B cell (primary cell): ENCODE results near the gene PABPC3. TPM values are rescaled to one million over a fixed set of nuclear protein-coding genes. Genes with fewer than 3 reads are reported as not detected.

Experiments
- ATAC-seq: fragments of 200-7000 bp; cut with Tn5 transposase; one replicate; pipeline ENCODE4 v1.10.0; 2021; ENCODE audit warnings: low read depth, mild to moderate bottlenecking, moderate number of reproducible peaks, moderate library complexity
- CTCF ChIA-PET: fragments of 350-600 bp; sonication (Branson Sonifier 250); formaldehyde crosslinking; loops from one replicate; lab custom pipeline; 2021; ENCODE audit warnings: antibody characterized with exemption, inconsistent platforms; lab: Charles Lee
- POLR2A ChIA-PET: fragments of 350-600 bp; sonication (Branson Sonifier 250); formaldehyde crosslinking; loops from one replicate; lab custom pipeline; 2021; ENCODE audit warnings: antibody characterized with exemption; lab: Charles Lee
- DNase-seq: peaks from one replicate; pipeline ENCODE4 v3.0.0; 2013
- H2AFZ ChIP-seq: 2 replicates; pipeline ENCODE4 v1.6.1; 2012; ENCODE audit warnings: mild to moderate bottlenecking, low read depth, low read length; ENCODE audit not compliant: insufficient read depth, poor library complexity, severe bottlenecking
- H3K27ac ChIP-seq, 2 donors: 1 replicate in 1 of 2; 2 replicates in 1 of 2; pipeline ENCODE4 v1.5.1; 2012 to 2013; ENCODE audit warnings: low read length in 2 of 2, mild to moderate bottlenecking in 2 of 2, moderate library complexity in 1 of 2
- H3K27me3 ChIP-seq, 4 experiments: fragments of 200-600 bp in 1 of 4; sonication (generic) in 1 of 4; replicated peaks in 1 of 4; 1 replicate in 2 of 4; 2 replicates in 2 of 4; pipeline versions ENCODE4 v1.6.1 to v1.7.0; 2013 to 2016; ENCODE audit warnings: low read length in 3 of 4, mild to moderate bottlenecking in 2 of 4, mixed read lengths in 1 of 4, moderate library complexity in 1 of 4; ENCODE audit not compliant: insufficient read depth in 4 of 4, control insufficient read depth in 3 of 4; ENCODE audit errors: control extremely low read depth in 1 of 4
- H3K36me3 ChIP-seq, 2 experiments: replicated peaks in 1 of 2; 1 replicate in 1 of 2; 2 replicates in 1 of 2; pipeline versions ENCODE4 v1.6.1 to v1.7.1; 2013; ENCODE audit warnings: low read length in 1 of 2; ENCODE audit not compliant: insufficient read depth in 2 of 2, control insufficient read depth in 1 of 2; ENCODE audit errors: control extremely low read depth in 1 of 2, extremely low read depth in 1 of 2
- H3K4me1 ChIP-seq, 2 donors: fragments of 200-600 bp in 1 of 2; sonication (generic) in 1 of 2; 1 replicate in 1 of 2; 2 replicates in 1 of 2; pipeline versions ENCODE4 v1.5.1 to v1.6.1; 2013 to 2017; ENCODE audit warnings: low read length in 2 of 2; ENCODE audit not compliant: control insufficient read depth in 2 of 2, insufficient read depth in 2 of 2
- H3K4me2 ChIP-seq: replicated peaks from 2 replicates; pipeline ENCODE3; 2012; ENCODE audit warnings: mild to moderate bottlenecking, low read depth, low read length; ENCODE audit not compliant: poor library complexity, severe bottlenecking
- H3K4me3 ChIP-seq, 5 experiments: fragments of 200-600 bp in 1 of 5; sonication (generic) in 1 of 5; 1 replicate in 3 of 5; 2 replicates in 2 of 5; pipeline versions ENCODE4 v1.5.1 to v1.7.0; 2011 to 2016; ENCODE audit warnings: low read length in 4 of 5, mild to moderate bottlenecking in 4 of 5, low read depth in 2 of 5, control low read depth in 1 of 5, moderate library complexity in 1 of 5; ENCODE audit not compliant: insufficient read depth in 1 of 5; ENCODE audit errors: control extremely low read depth in 1 of 5, extremely low read depth in 1 of 5
- H3K79me2 ChIP-seq: fragments of 200-600 bp; sonication (generic); one replicate; pipeline ENCODE4 v1.6.0; 2016; ENCODE audit warnings: low read length; ENCODE audit not compliant: control insufficient read depth, insufficient read depth
- H3K9ac ChIP-seq: fragments of 200-600 bp; sonication (generic); 2 replicates; pipeline ENCODE4 v1.6.1; 2017; ENCODE audit warnings: mild to moderate bottlenecking, low read length, moderate library complexity
- H3K9me3 ChIP-seq, 3 donors: one replicate each; pipeline versions ENCODE4 v1.6.1 to v1.7.1; 2013; ENCODE audit warnings: low read length in 2 of 3; ENCODE audit not compliant: control insufficient read depth in 2 of 3, insufficient read depth in 1 of 3; ENCODE audit errors: control extremely low read depth in 1 of 3
- H4K20me1 ChIP-seq: 2 replicates; pipeline ENCODE4 v1.6.0; 2012; ENCODE audit warnings: mild to moderate bottlenecking, low read length; ENCODE audit not compliant: insufficient read depth, control insufficient read depth, poor library complexity, severe bottlenecking
- H3K27ac Mint-ChIP-seq: one replicate; pipeline ENCODE4 v1.8.0; 2021; ENCODE audit warnings: mixed read lengths
- H3K27me3 Mint-ChIP-seq: one replicate; pipeline ENCODE4 v1.8.0; 2021; ENCODE audit warnings: mixed read lengths
- H3K4me1 Mint-ChIP-seq: one replicate; pipeline ENCODE4 v1.8.0; 2021; ENCODE audit warnings: mixed read lengths
- H3K4me3 Mint-ChIP-seq: one replicate; pipeline ENCODE4 v1.8.0; 2021; ENCODE audit warnings: mixed read lengths
- H3K9me3 Mint-ChIP-seq: one replicate; pipeline ENCODE4 v1.8.0; 2022; ENCODE audit warnings: mixed read lengths; ENCODE audit not compliant: insufficient read depth
- CTCF ChIP-seq: fragments of 200-600 bp; IDR thresholded peaks from one replicate; pipeline ENCODE4 v1.8.0; 2022; ENCODE audit warnings: antibody characterized with exemption, mild to moderate bottlenecking
- EZH2 ChIP-seq: IDR thresholded peaks from 2 replicates; pipeline ENCODE4 v1.6.1; 2012; ENCODE audit warnings: borderline replicate concordance, low read depth, mild to moderate bottlenecking, moderate library complexity, low read length; ENCODE audit not compliant: insufficient read depth, poor library complexity, severe bottlenecking
- WGBS: methylation state at CpG from one replicate; pipeline ENCODE4 v1.1.5; 2013; ENCODE audit warnings: missing lambda C conversion rate; ENCODE audit not compliant: insufficient coverage; 5-methylcytosine and 5-hydroxymethylcytosine counted together
- intact Hi-C: fragments of 100-400 bp; cut with micrococcal nuclease; formaldehyde crosslinking; loops from one replicate; pipeline ENCODE4 v1.10.0; 2022
- polyA plus RNA-seq: library from polyadenylated mRNA; depleted of rRNA; stranded (reverse); fragments of >200 nt; gene quantifications from 2 replicates; pipeline ENCODE4 v1.2.3, GENCODE V29; 2012
- total RNA-seq, 2 donors: library from RNA; stranded (reverse); fragments of 120-200 nt in 1 of 2; gene quantifications; 1 replicate in 1 of 2; 2 replicates in 1 of 2; pipeline versions ENCODE4 v1.2.3 to v1.2.4, GENCODE V29; 2013 to 2022

PABPC3 gene
- total and polyA plus RNA-seq, 2 donors (not counting 1 experiment from before 2014, with no cell fraction given) = 0.06 to 0.10 TPM

- Histone ChIP-seq H3K9me3 (no peaks in the 10 kb centered on the region), H4K20me1 (no peaks in the 10 kb centered on the region), H3K4me2 (no peak overlapping the region), H3K79me2 (no peaks in the 10 kb centered on the region), H3K4me1 (no peaks in the 10 kb centered on the region), H3K4me3 (no peak overlapping the region), H2AFZ (no peak overlapping the region), H3K27ac (no peak overlapping the region), H3K9ac (no peak overlapping the region), H3K36me3 (no peaks in the 10 kb centered on the region), H3K27me3 (no peaks in the 10 kb centered on the region)
- Mint-ChIP-seq H3K4me1 (peaks cover 3% of the 10 kb centered on the region), H3K27me3 (peaks cover 12% of the 10 kb centered on the region), H3K9me3 (no peaks in the 10 kb centered on the region), H3K4me3 (no peak overlapping the region), H3K27ac (no peak overlapping the region)
- intact Hi-C loops = no loop called here
- ATAC-seq (no peak), DNase-seq (no peak)
- ChIA-PET POLR2A (no interaction called here), CTCF (no interaction called here)
- TF ChIP-seq CTCF (no peak), EZH2 (no peak)
- no CpG with 5 or more reads among the region's 2 CpGs for WGBS
These were observed 15.2 kb upstream of the PABPC3 start for GRCh38 chr13:25080773-25081172.

DNA sequence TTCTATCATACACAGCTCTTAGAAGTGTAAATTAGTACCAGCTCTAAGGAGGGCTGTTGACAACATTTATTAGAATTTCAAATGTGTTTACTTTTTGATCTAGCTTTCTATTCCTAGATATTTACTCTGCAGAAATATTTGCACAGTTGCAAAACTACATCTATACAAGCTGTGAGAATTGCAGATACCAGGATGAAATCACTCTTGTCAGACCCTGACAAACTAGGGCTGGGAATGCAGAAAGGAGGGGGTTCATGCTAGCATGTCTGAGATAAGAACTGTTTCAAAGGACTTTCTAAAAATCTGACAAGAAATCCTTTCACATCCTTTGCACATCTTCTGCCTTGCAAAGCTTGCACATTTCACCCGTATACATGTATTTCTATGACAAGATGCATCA is 11.8 kb upstream of the PABPC3 start:
- Mint-ChIP-seq H3K9me3 (no peaks in the 10 kb centered on the region), H3K27ac (no peak overlapping the region), H3K4me1 (peaks cover 3% of the 10 kb centered on the region), H3K27me3 (peaks cover 5% of the 10 kb centered on the region), H3K4me3 (no peak overlapping the region)
- no peak for TF ChIP-seq CTCF
- TF ChIP-seq EZH2 = no peak
- no peaks in the 10 kb centered on the region for H3K4me1 ChIP-seq
- H2AFZ ChIP-seq = no peak overlapping the region
- no peak overlapping the region for H3K4me3 ChIP-seq
- DNase-seq = no peak
- H3K27ac ChIP-seq = no peak overlapping the region
- no peaks in the 10 kb centered on the region for H3K79me2 ChIP-seq
- H3K4me2 ChIP-seq = no peak overlapping the region
- H3K9ac ChIP-seq = no peak overlapping the region
- 100% methylated on average over 1 of the region's 1 CpG for WGBS
- POLR2A ChIA-PET = no interaction called here
- CTCF ChIA-PET = interaction anchor here (4.0 kb wide), 1 partner anchor 291 kb away, joined by 19 read pairs; no protein-coding TSS in a partner anchor
- H3K9me3 ChIP-seq = no peaks in the 10 kb centered on the region
- H3K36me3 ChIP-seq = no peaks in the 10 kb centered on the region
- ATAC-seq = no peak
- intact Hi-C loops = no loop called here
- no peaks in the 10 kb centered on the region for H3K27me3 ChIP-seq
- no peaks in the 10 kb centered on the region for H4K20me1 ChIP-seq
